ENCODE measurements around the gene CPNE5.

CPNE5 gene

GRCh38 chr6:36755435-36756348 lies 83.6 kb downstream of the CPNE5 start:
- no peak overlapping the region for H3K4me3 ChIP-seq (ENCODE audit: insufficient read depth, low read depth, low read length)
- H3K4me1 ChIP-seq (ENCODE audit: control insufficient read depth, insufficient read depth, low read length), result no peaks in the 10 kb centered on the region
- H3K9me3 ChIP-seq (ENCODE audit: control insufficient read depth, low read length), result no peaks in the 10 kb centered on the region
- no peaks in the 10 kb centered on the region for H3K36me3 ChIP-seq (ENCODE audit: control insufficient read depth, insufficient read depth, low read length)
- H3K27ac ChIP-seq (ENCODE audit: insufficient read depth, low read depth, low read length, poor library complexity, severe bottlenecking), result no peak overlapping the region
- no peaks in the 10 kb centered on the region for H3K27me3 ChIP-seq (ENCODE audit: control insufficient read depth, insufficient read depth, low read length, poor library complexity, severe bottlenecking)
- 90 to 91% methylated on average over 19 of the region's 19 CpGs for WGBS, 2 experiments

- H3K4me1 ChIP-seq (ENCODE audit: control insufficient read depth, insufficient read depth, low read length), result no peaks in the 10 kb centered on the region
- H3K4me3 ChIP-seq (ENCODE audit: insufficient read depth, low read depth, low read length), result no peak overlapping the region
- no peak overlapping the region for H3K27ac ChIP-seq (ENCODE audit: insufficient read depth, low read depth, low read length, poor library complexity, severe bottlenecking)
- no peaks in the 10 kb centered on the region for H3K36me3 ChIP-seq (ENCODE audit: control insufficient read depth, insufficient read depth, low read length)
- H3K9me3 ChIP-seq (ENCODE audit: control insufficient read depth, low read length), result no peaks in the 10 kb centered on the region
- no peaks in the 10 kb centered on the region for H3K27me3 ChIP-seq (ENCODE audit: control insufficient read depth, insufficient read depth, low read length, poor library complexity, severe bottlenecking)
- 91 to 94% methylated on average over 9 of the region's 9 CpGs for WGBS, 2 experiments
Measured at GRCh38 chr6:36754582-36755434, 84.4 kb downstream of the CPNE5 start.

GRCh38 chr6:36753671-36754405 lies 85.4 kb downstream of the CPNE5 start:
- H3K9me3 ChIP-seq (ENCODE audit: control insufficient read depth, low read length), result no peaks in the 10 kb centered on the region

GRCh38 chr6:36752886-36753506 lies 86.2 kb downstream of the CPNE5 start:
- Histone ChIP-seq H3K9me3 (ENCODE audit: control insufficient read depth, low read length) (no peaks in the 10 kb centered on the region), H3K4me3 (ENCODE audit: insufficient read depth, low read depth, low read length) (no peak overlapping the region), H3K27me3 (ENCODE audit: control insufficient read depth, insufficient read depth, low read length, poor library complexity, severe bottlenecking) (no peaks in the 10 kb centered on the region), H3K36me3 (ENCODE audit: control insufficient read depth, insufficient read depth, low read length) (no peaks in the 10 kb centered on the region), H3K4me1 (ENCODE audit: control insufficient read depth, insufficient read depth, low read length) (no peaks in the 10 kb centered on the region), H3K27ac (ENCODE audit: insufficient read depth, low read depth, low read length, poor library complexity, severe bottlenecking) (no peak overlapping the region)
- WGBS, 2 experiments, result 93% methylated on average over 6 of the region's 6 CpGs

More at GRCh38 chr6:36753671-36754405, 85.4 kb downstream of the CPNE5 start:
- H3K4me3 ChIP-seq (ENCODE audit: insufficient read depth, low read depth, low read length), result no peak overlapping the region
- H3K4me1 ChIP-seq (ENCODE audit: control insufficient read depth, insufficient read depth, low read length), result no peaks in the 10 kb centered on the region
- H3K27ac ChIP-seq (ENCODE audit: insufficient read depth, low read depth, low read length, poor library complexity, severe bottlenecking), result no peak overlapping the region
- H3K27me3 ChIP-seq (ENCODE audit: control insufficient read depth, insufficient read depth, low read length, poor library complexity, severe bottlenecking), result no peaks in the 10 kb centered on the region
- WGBS, 2 experiments, result 88 to 90% methylated on average over 7 of the region's 7 CpGs
- H3K36me3 ChIP-seq (ENCODE audit: control insufficient read depth, insufficient read depth, low read length), result no peaks in the 10 kb centered on the region

- Histone ChIP-seq H3K27me3 (ENCODE audit: control insufficient read depth, insufficient read depth, low read length, poor library complexity, severe bottlenecking) (no peaks in the 10 kb centered on the region), H3K27ac (ENCODE audit: insufficient read depth, low read depth, low read length, poor library complexity, severe bottlenecking) (no peak overlapping the region), H3K36me3 (ENCODE audit: control insufficient read depth, insufficient read depth, low read length) (no peaks in the 10 kb centered on the region), H3K4me1 (ENCODE audit: control insufficient read depth, insufficient read depth, low read length) (no peaks in the 10 kb centered on the region), H3K9me3 (ENCODE audit: control insufficient read depth, low read length) (no peaks in the 10 kb centered on the region), H3K4me3 (ENCODE audit: insufficient read depth, low read depth, low read length) (no peak overlapping the region)
- WGBS, 2 experiments, result 89 to 92% methylated on average over 6 of the region's 6 CpGs
Measured at GRCh38 chr6:36752187-36752885, 86.9 kb downstream of the CPNE5 start.

- WGBS, 2 experiments, result 0% methylated on average over 1 of the region's 1 CpG
- no peaks in the 10 kb centered on the region for H3K9me3 ChIP-seq (ENCODE audit: control insufficient read depth, low read length)
- H3K27me3 ChIP-seq (ENCODE audit: control insufficient read depth, insufficient read depth, low read length, poor library complexity, severe bottlenecking), result no peaks in the 10 kb centered on the region
- no peak overlapping the region for H3K4me3 ChIP-seq (ENCODE audit: insufficient read depth, low read depth, low read length)
- no peaks in the 10 kb centered on the region for H3K36me3 ChIP-seq (ENCODE audit: control insufficient read depth, insufficient read depth, low read length)
- H3K27ac ChIP-seq (ENCODE audit: insufficient read depth, low read depth, low read length, poor library complexity, severe bottlenecking), result no peak overlapping the region
- H3K4me1 ChIP-seq (ENCODE audit: control insufficient read depth, insufficient read depth, low read length), result no peaks in the 10 kb centered on the region
Measured at GRCh38 chr6:36751833-36752186, 87.4 kb downstream of the CPNE5 start.

- H3K4me1 ChIP-seq (ENCODE audit: control insufficient read depth, insufficient read depth, low read length), result no peaks in the 10 kb centered on the region
- H3K27ac ChIP-seq (ENCODE audit: insufficient read depth, low read depth, low read length, poor library complexity, severe bottlenecking), result no peak overlapping the region
- H3K9me3 ChIP-seq (ENCODE audit: control insufficient read depth, low read length), result no peaks in the 10 kb centered on the region
- no peaks in the 10 kb centered on the region for H3K27me3 ChIP-seq (ENCODE audit: control insufficient read depth, insufficient read depth, low read length, poor library complexity, severe bottlenecking)
- no peak overlapping the region for H3K4me3 ChIP-seq (ENCODE audit: insufficient read depth, low read depth, low read length)
- no peaks in the 10 kb centered on the region for H3K36me3 ChIP-seq (ENCODE audit: control insufficient read depth, insufficient read depth, low read length)
- WGBS, 2 experiments, result 96 to 97% methylated on average over 3 of the region's 3 CpGs
Measured at GRCh38 chr6:36751091-36751490, 88.2 kb downstream of the CPNE5 start.

- H3K4me3 ChIP-seq (ENCODE audit: insufficient read depth, low read depth, low read length), result no peak overlapping the region
- H3K4me1 ChIP-seq (ENCODE audit: control insufficient read depth, insufficient read depth, low read length), result no peaks in the 10 kb centered on the region
- no peaks in the 10 kb centered on the region for H3K27me3 ChIP-seq (ENCODE audit: control insufficient read depth, insufficient read depth, low read length, poor library complexity, severe bottlenecking)
- WGBS, 2 experiments, result 94% methylated on average over 5 of the region's 5 CpGs
- H3K36me3 ChIP-seq (ENCODE audit: control insufficient read depth, insufficient read depth, low read length), result no peaks in the 10 kb centered on the region
- no peak overlapping the region for H3K27ac ChIP-seq (ENCODE audit: insufficient read depth, low read depth, low read length, poor library complexity, severe bottlenecking)
- no peaks in the 10 kb centered on the region for H3K9me3 ChIP-seq (ENCODE audit: control insufficient read depth, low read length)
Measured at GRCh38 chr6:36749829-36750489, 89.3 kb downstream of the CPNE5 start.

- H3K9me3 ChIP-seq (ENCODE audit: control insufficient read depth, low read length), result no peaks in the 10 kb centered on the region
- H3K36me3 ChIP-seq (ENCODE audit: control insufficient read depth, insufficient read depth, low read length), result no peaks in the 10 kb centered on the region
- no peak overlapping the region for H3K27ac ChIP-seq (ENCODE audit: insufficient read depth, low read depth, low read length, poor library complexity, severe bottlenecking)
- peaks cover 6% of the 10 kb centered on the region for H3K4me1 ChIP-seq (ENCODE audit: control insufficient read depth, insufficient read depth, low read length)
- no peak overlapping the region for H3K4me3 ChIP-seq (ENCODE audit: insufficient read depth, low read depth, low read length)
- WGBS, 2 experiments, result 86 to 92% methylated on average over 14 of the region's 14 CpGs
- no peaks in the 10 kb centered on the region for H3K27me3 ChIP-seq (ENCODE audit: control insufficient read depth, insufficient read depth, low read length, poor library complexity, severe bottlenecking)
Measured at GRCh38 chr6:36746251-36746650, 93.0 kb downstream of the CPNE5 start.

All from ectodermal cell (in vitro differentiated cells).